SW 1271 (cell line): ENCODE measurements around the gene SLC38A4.
"Not testable (repeated sequence)": the region's sequence is repeated elsewhere in the genome, so short reads cannot be mapped to it uniquely, and the experiment has no call there.

ENCODE experiments used
- DNase-seq, 2 experiments: peaks; one replicate each; lab custom pipeline; 2025; lab: John Stamatoyannopoulos, UW

The SLC38A4 gene

GRCh38 chr12:46825591-46826414, at the start of gene SLC38A4:
Gene SLC38A4 (minus strand): TSS chr12:46825997. CDS start chr12:46793071, 32,926 bp downstream.
- DNase-seq: no peak

GRCh38 chr12:46875095-46875494, 49.3 kb upstream of the SLC38A4 start:
- no peak for DNase-seq

GRCh38 chr12:46874642-46875041, 48.8 kb upstream of the SLC38A4 start:
- DNase-seq: no peak

- no peak for DNase-seq
Observed at GRCh38 chr12:46872135-46872534, 46.3 kb upstream of the SLC38A4 start.

- no peak for DNase-seq
Observed at GRCh38 chr12:46865311-46865710, 39.5 kb upstream of the SLC38A4 start.

GRCh38 chr12:46858368-46858767, 32.6 kb upstream of the SLC38A4 start:
- no peak for DNase-seq

- no peak for DNase-seq
Observed at GRCh38 chr12:46857486-46857885, 31.7 kb upstream of the SLC38A4 start.

- no peak for DNase-seq
Observed at GRCh38 chr12:46855760-46856159, 30.0 kb upstream of the SLC38A4 start.

GRCh38 chr12:46854188-46854587, 28.4 kb upstream of the SLC38A4 start:
- not testable (repeated sequence) for DNase-seq

GRCh38 chr12:46848792-46849191, 23.0 kb upstream of the SLC38A4 start:
- not testable (repeated sequence) for DNase-seq

GRCh38 chr12:46847001-46847400, 21.2 kb upstream of the SLC38A4 start:
- no peak for DNase-seq

GRCh38 chr12:46843811-46844210, 18.0 kb upstream of the SLC38A4 start:
- no peak for DNase-seq

GRCh38 chr12:46841891-46842290, 16.1 kb upstream of the SLC38A4 start:
- DNase-seq: no peak

- no peak for DNase-seq
Observed at GRCh38 chr12:46839964-46840363, 14.2 kb upstream of the SLC38A4 start.

- DNase-seq: no peak
Observed at GRCh38 chr12:46839232-46839631, 13.4 kb upstream of the SLC38A4 start.

- no peak for DNase-seq
Observed at GRCh38 chr12:46835785-46836184, 10.0 kb upstream of the SLC38A4 start.

- DNase-seq: no peak
Observed at GRCh38 chr12:46832130-46832704, 6.4 kb upstream of the SLC38A4 start.

GRCh38 chr12:46831335-46832129, 5.7 kb upstream of the SLC38A4 start:
- no peak for DNase-seq

GRCh38 chr12:46830731-46831334, 5.0 kb upstream of the SLC38A4 start:
- DNase-seq: no peak

- no peak for DNase-seq
Observed at GRCh38 chr12:46824709-46825108, 1.1 kb downstream of the SLC38A4 start.

GRCh38 chr12:46818642-46819041, 7.2 kb downstream of the SLC38A4 start:
- no peak for DNase-seq

GRCh38 chr12:46815809-46816208, 10.0 kb downstream of the SLC38A4 start:
- DNase-seq: no peak
